HepG2 (cell line): ENCODE data around the gene DDIAS. TPM values are rescaled to one million over a fixed set of nuclear protein-coding genes. Genes with fewer than 3 reads are reported as not detected.

Experiments used
- ATAC-seq: fragments of 200-7000 bp; cut with Tn5 transposase; 3 replicates; pipeline ENCODE4 v1.9.1; 2020; ENCODE audit warnings: mild to moderate bottlenecking, moderate library complexity
- BruUV-seq: library from RNA; stranded (reverse); fragments of 400-500 nt; replicated peaks from 2 replicates; lab custom pipeline; 2021; lab: Mats Ljungman, UMichigan
- CTCF ChIA-PET: fragments of 300-600 bp; formaldehyde crosslinking; extraction: SDS; loops from one replicate; lab custom pipeline; 2021; ENCODE audit warnings: low total read pairs, inconsistent platforms, low intra/inter-chr PET ratio; lab: Yijun Ruan, JAX
- POLR2A ChIA-PET: fragments of 350-600 bp; sonication (Branson Sonifier 250); formaldehyde crosslinking; loops from one replicate; lab custom pipeline; 2020; ENCODE audit warnings: antibody characterized with exemption, inconsistent platforms; lab: Yijun Ruan, JAX
- DNase-seq: peaks from one replicate; pipeline ENCODE4 v3.0.0-alpha.2; 2015; ENCODE audit warnings: low spot score
- FAIRE-seq: peaks from 3 replicates; lab custom pipeline; 2011; peaks lifted over from hg19 to GRCh38; lab: Jason Lieb, UNC
- H2AFZ ChIP-seq: one replicate; pipeline ENCODE4 v1.6.1; 2011; ENCODE audit warnings: low read length, inconsistent platforms
- H3K27ac ChIP-seq: fragments of 300-600 bp; 3 replicates; pipeline ENCODE4 v1.8.0; 2011; ENCODE audit warnings: mixed run types, mild to moderate bottlenecking, mixed read lengths, low read length, inconsistent platforms; ENCODE audit not compliant: insufficient read depth; ENCODE audit errors: extremely low read length
- H3K27me3 ChIP-seq, 2 experiments: fragments of 200-600 bp in 1 of 2; 2 replicates in 1 of 2; 3 replicates in 1 of 2; pipeline versions ENCODE4 v1.6.0 to v1.8.0; 2011; ENCODE audit warnings: low read length in 2 of 2, mild to moderate bottlenecking in 2 of 2, moderate library complexity in 2 of 2, inconsistent platforms in 1 of 2; ENCODE audit not compliant: insufficient read depth in 2 of 2, control insufficient read depth in 1 of 2
- H3K36me3 ChIP-seq, 2 experiments: fragments of 200-600 bp in 1 of 2; replicated peaks in 1 of 2; 2 replicates in 1 of 2; 3 replicates in 1 of 2; pipeline versions ENCODE4 v1.5.1 to v1.8.0; 2011; ENCODE audit warnings: low read length in 2 of 2, inconsistent platforms in 1 of 2; ENCODE audit not compliant: insufficient read depth in 2 of 2, control insufficient read depth in 1 of 2
- H3K4me1 ChIP-seq: 2 replicates; pipeline ENCODE4 v1.5.1; 2012; ENCODE audit warnings: low read length, inconsistent platforms; ENCODE audit not compliant: insufficient read depth
- H3K4me2 ChIP-seq: 2 replicates; pipeline ENCODE4 v1.6.0; 2011; ENCODE audit warnings: low read depth, low read length, inconsistent platforms
- H3K4me3 ChIP-seq, 3 experiments: fragments of 200-600 bp in 1 of 3; sonication (generic), shearing (Covaris generic) in 1 of 3; replicated peaks in 1 of 3; 2 replicates each; pipeline ENCODE4 v1.5.1; 2011 to 2016; ENCODE audit warnings: low read length in 3 of 3, inconsistent platforms in 2 of 3, low read depth in 2 of 3, mild to moderate bottlenecking in 2 of 3, control low read depth in 1 of 3, mixed read lengths in 1 of 3; ENCODE audit not compliant: insufficient read depth in 1 of 3
- H3K79me2 ChIP-seq: one replicate; pipeline ENCODE4 v1.6.1; 2011; ENCODE audit warnings: low read length, inconsistent platforms; ENCODE audit not compliant: insufficient read depth
- H3K9ac ChIP-seq: 2 replicates; pipeline ENCODE4 v1.6.0; 2011; ENCODE audit warnings: mild to moderate bottlenecking, low read depth, low read length, inconsistent platforms; ENCODE audit not compliant: insufficient read depth
- H3K9me3 ChIP-seq: 2 replicates; pipeline ENCODE4 v1.5.1; 2012; ENCODE audit warnings: mild to moderate bottlenecking, low read length
- H4K20me1 ChIP-seq: 2 replicates; pipeline ENCODE4 v1.6.0; 2011; ENCODE audit warnings: inconsistent platforms, mild to moderate bottlenecking, low read length, moderate library complexity; ENCODE audit not compliant: insufficient read depth
- CEBPB ChIP-seq: IDR thresholded peaks from 2 replicates; pipeline ENCODE4 v1.6.1; 2011; ENCODE audit warnings: low read depth, low read length, improper control_type of control experiment, borderline replicate concordance
- CEBPG ChIP-seq: IDR thresholded peaks from 2 replicates; pipeline ENCODE4 v1.6.1; 2016
- KLF16 ChIP-seq, 2 experiments: sonication (generic) in 1 of 2; formaldehyde crosslinking in 1 of 2; IDR thresholded peaks; 2 replicates each; pipeline versions ENCODE4 v1.6.1 to v1.8.0; 2016 to 2023; ENCODE audit warnings: missing genetic modification reagents in 2 of 2, missing compliant biosample characterization in 1 of 2
- RAD21 ChIP-seq: fragments of 450-650 bp; formaldehyde crosslinking; IDR thresholded peaks from 2 replicates; pipeline ENCODE4 v1.5.0; 2020; ENCODE audit warnings: mild to moderate bottlenecking
- SP140L ChIP-seq: sonication (generic); formaldehyde crosslinking; IDR thresholded peaks from 2 replicates; pipeline ENCODE4 v1.4.0; 2020; ENCODE audit warnings: missing genetic modification reagents, borderline replicate concordance
- YEATS4 ChIP-seq: sonication (generic); formaldehyde crosslinking; IDR thresholded peaks from 2 replicates; pipeline ENCODE4 v1.4.0; 2020; ENCODE audit warnings: missing genetic modification reagents, borderline replicate concordance
- ZSCAN30 ChIP-seq: sonication (generic); formaldehyde crosslinking; IDR thresholded peaks from 2 replicates; pipeline ENCODE4 v1.5.0; 2020; ENCODE audit warnings: mild to moderate bottlenecking, missing genetic modification reagents
- in situ Hi-C: cut with HindIII; loops from 2 replicates; pipeline ENCODE4 v1.10.0; 2017; ENCODE audit warnings: low pct_unique_long_range_greater_than_20kb; ENCODE audit not compliant: extremely low pct_ligation_motif_present
- intact Hi-C: fragments of 100-400 bp; cut with micrococcal nuclease; formaldehyde crosslinking; loops from one replicate; pipeline ENCODE4 v1.10.0; 2022; ENCODE audit not compliant: unreplicated experiment
- polyA plus RNA-seq, 8 experiments: library from polyadenylated mRNA; depleted of rRNA in 3 of 8; stranded (reverse) in 7 of 8; unstranded in 1 of 8; fragments of >200 nt; fragmentation: Illumina TruSeq in 4 of 8; extraction: Trizol in 4 of 8; gene quantifications; 2 replicates each; pipeline versions ENCODE4 v1.2.1 to v1.2.3, GENCODE V29; 2011 to 2016; ENCODE audit warnings: low read depth in 4 of 8, missing spikeins in 1 of 8, mixed read lengths in 1 of 8; ENCODE audit not compliant: insufficient read depth in 1 of 8
- total RNA-seq, 5 experiments: library from RNA; depleted of rRNA; stranded (reverse); fragments of >200 nt; fragmentation: Illumina TruSeq; extraction: Trizol; gene quantifications; 2 replicates each; pipeline ENCODE4 v1.2.3, GENCODE V29; 2016; ENCODE audit warnings: low read depth in 1 of 5
- TF ChIP-seq, protein P1 (sequence below): sonication (generic); formaldehyde crosslinking; IDR thresholded peaks from 2 replicates; pipeline ENCODE4 v1.4.0; 2020; ENCODE audit warnings: missing genetic modification reagents, mild to moderate bottlenecking, borderline replicate concordance
- TF ChIP-seq, protein P2 (sequence below): sonication (generic); formaldehyde crosslinking; IDR thresholded peaks from 2 replicates; pipeline ENCODE4 v1.5.0; 2020; ENCODE audit warnings: mild to moderate bottlenecking, missing genetic modification reagents, moderate library complexity
- TF ChIP-seq, protein P3 (sequence below): sonication (generic); formaldehyde crosslinking; IDR thresholded peaks from 2 replicates; pipeline ENCODE4 v1.4.0; 2020; ENCODE audit warnings: missing genetic modification reagents

Gene DDIAS
- total and polyA plus RNA-seq, 2 of the 13 experiments (the other 11 are each of a cell fraction or from before 2014, with no cell fraction given), result 3.5 to 13.0 TPM

DNA sequence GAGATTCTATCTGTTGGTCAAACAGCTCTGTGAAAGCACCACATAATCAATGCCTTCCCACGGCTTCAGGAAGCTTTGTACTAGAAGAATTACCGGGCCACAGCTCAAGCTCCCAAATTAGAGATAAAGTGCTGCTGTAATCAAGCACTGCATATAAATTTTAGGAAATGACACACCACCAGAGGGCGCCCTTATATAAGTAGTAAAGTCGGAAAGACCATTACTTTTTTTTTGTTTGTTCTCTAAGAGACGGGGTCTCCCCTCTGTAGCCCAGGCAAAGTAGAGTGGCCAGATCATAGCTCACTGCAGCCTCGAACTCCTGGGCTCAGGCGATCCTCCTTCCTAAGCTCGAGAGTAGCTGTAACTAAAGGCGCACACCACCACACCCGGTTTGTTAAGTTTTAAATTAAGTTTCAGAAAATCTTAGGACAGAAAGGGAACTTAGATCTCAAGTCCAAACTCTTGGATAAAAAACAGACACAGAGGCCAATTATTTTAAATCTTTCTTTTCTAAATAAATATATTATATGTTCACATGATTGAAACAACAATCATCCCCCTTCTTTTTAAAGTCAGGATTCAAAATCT is 33.9 kb upstream of the DDIAS start (continued):
- no peak for TF ChIP-seq SP140L (CRISPR knock-in tag)
- no peak for TF ChIP-seq ZSCAN30 (CRISPR knock-in tag)
- TF ChIP-seq YEATS4 (CRISPR knock-in tag), result no peak
- TF ChIP-seq, protein P1, sequence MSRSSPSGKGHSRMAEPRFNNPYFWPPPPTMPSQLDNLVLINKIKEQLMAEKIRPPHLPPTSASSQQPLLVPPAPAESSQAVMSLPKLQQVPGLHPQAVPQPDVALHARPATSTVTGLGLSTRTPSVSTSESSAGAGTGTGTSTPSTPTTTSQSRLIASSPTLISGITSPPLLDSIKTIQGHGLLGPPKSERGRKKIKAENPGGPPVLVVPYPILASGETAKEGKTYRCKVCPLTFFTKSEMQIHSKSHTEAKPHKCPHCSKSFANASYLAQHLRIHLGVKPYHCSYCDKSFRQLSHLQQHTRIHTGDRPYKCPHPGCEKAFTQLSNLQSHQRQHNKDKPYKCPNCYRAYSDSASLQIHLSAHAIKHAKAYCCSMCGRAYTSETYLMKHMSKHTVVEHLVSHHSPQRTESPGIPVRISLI, result peak; percentile 71; the same call in 1 of the 2 replicates
- TF ChIP-seq RAD21 (CRISPR knock-in tag), result peak; percentile 40; the same call in 1 of the 2 replicates
- TF ChIP-seq, protein P2, sequence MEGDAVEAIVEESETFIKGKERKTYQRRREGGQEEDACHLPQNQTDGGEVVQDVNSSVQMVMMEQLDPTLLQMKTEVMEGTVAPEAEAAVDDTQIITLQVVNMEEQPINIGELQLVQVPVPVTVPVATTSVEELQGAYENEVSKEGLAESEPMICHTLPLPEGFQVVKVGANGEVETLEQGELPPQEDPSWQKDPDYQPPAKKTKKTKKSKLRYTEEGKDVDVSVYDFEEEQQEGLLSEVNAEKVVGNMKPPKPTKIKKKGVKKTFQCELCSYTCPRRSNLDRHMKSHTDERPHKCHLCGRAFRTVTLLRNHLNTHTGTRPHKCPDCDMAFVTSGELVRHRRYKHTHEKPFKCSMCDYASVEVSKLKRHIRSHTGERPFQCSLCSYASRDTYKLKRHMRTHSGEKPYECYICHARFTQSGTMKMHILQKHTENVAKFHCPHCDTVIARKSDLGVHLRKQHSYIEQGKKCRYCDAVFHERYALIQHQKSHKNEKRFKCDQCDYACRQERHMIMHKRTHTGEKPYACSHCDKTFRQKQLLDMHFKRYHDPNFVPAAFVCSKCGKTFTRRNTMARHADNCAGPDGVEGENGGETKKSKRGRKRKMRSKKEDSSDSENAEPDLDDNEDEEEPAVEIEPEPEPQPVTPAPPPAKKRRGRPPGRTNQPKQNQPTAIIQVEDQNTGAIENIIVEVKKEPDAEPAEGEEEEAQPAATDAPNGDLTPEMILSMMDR (CRISPR knock-in tag), result peak; percentile 76
- 0 out of 4 replicates have a peak, but pooled peaks of 1 of the 2 experiments have one; percentile 18 for TF ChIP-seq KLF16 (CRISPR knock-in tag; IDR thresholded peaks at IDR 0.05)
- TF ChIP-seq, all 625 proteins: peak for 9

DNA sequence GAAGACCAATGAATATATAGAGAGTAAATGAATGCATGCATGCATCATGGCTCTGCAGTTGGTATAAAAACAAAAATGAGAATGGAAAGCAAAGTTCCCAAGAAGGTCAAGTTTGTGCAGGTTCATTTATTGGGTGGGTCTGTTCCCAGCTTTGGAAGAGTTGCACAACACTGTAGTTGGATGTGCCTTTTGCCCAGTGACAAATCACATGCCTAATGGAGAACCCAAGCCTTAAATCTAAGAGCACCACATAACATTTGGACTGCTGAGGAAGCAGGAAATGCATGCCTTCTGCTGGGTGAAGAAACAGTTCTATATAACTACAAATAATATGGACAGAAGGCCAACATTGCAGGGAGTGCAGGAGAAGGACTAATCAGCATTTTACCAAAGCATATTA is 31.9 kb upstream of the DDIAS start:
- TF ChIP-seq, protein P3, sequence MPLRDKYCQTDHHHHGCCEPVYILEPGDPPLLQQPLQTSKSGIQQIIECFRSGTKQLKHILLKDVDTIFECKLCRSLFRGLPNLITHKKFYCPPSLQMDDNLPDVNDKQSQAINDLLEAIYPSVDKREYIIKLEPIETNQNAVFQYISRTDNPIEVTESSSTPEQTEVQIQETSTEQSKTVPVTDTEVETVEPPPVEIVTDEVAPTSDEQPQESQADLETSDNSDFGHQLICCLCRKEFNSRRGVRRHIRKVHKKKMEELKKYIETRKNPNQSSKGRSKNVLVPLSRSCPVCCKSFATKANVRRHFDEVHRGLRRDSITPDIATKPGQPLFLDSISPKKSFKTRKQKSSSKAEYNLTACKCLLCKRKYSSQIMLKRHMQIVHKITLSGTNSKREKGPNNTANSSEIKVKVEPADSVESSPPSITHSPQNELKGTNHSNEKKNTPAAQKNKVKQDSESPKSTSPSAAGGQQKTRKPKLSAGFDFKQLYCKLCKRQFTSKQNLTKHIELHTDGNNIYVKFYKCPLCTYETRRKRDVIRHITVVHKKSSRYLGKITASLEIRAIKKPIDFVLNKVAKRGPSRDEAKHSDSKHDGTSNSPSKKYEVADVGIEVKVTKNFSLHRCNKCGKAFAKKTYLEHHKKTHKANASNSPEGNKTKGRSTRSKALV (CRISPR knock-in tag), result no peak
- peak; percentile 44 for TF ChIP-seq CEBPG (CRISPR knock-in tag)
- TF ChIP-seq CEBPB, result peak; percentile 49; the same call in 1 of the 2 replicates
- Histone ChIP-seq H3K9ac (no peak overlapping the region), H3K27ac (no peak overlapping the region), H3K4me1 (0 out of 2 replicates have a peak, but pooled peaks cover 8% of the 10 kb centered on the region), H3K4me3 (no peak overlapping the region), H3K36me3 (no peaks in the 10 kb centered on the region), H3K4me2 (no peak overlapping the region), H3K79me2 (peaks cover 3% of the 10 kb centered on the region), H3K27me3 (no peaks in the 10 kb centered on the region), H4K20me1 (no peaks in the 10 kb centered on the region), H2AFZ (no peak overlapping the region), H3K9me3 (no peaks in the 10 kb centered on the region)
- ChIA-PET POLR2A (no interaction called here), CTCF (no interaction called here)
- DNase-seq (no peak), FAIRE-seq (no peak), ATAC-seq (no peak)
- no TSS peak for BruUV-seq
- intact Hi-C loops (no loop called here), in situ Hi-C loops (loop anchor here (10.0 to 25.0 kb wide), 2 partner anchors 95 to 943 kb away; no protein-coding TSS in a partner anchor)
